Measurements from ENCODE around the gene NIF3L1. TPM values are rescaled to one million over a fixed set of nuclear protein-coding genes. Genes with fewer than 3 reads are reported as not detected.

NIF3L1 gene
- total and polyA plus RNA-seq, 9 of the 15 experiments (the other 6 are each of a cell fraction or from before 2014, with no cell fraction given), result 26.7 to 89.5 (median 45.6) TPM

DNA sequence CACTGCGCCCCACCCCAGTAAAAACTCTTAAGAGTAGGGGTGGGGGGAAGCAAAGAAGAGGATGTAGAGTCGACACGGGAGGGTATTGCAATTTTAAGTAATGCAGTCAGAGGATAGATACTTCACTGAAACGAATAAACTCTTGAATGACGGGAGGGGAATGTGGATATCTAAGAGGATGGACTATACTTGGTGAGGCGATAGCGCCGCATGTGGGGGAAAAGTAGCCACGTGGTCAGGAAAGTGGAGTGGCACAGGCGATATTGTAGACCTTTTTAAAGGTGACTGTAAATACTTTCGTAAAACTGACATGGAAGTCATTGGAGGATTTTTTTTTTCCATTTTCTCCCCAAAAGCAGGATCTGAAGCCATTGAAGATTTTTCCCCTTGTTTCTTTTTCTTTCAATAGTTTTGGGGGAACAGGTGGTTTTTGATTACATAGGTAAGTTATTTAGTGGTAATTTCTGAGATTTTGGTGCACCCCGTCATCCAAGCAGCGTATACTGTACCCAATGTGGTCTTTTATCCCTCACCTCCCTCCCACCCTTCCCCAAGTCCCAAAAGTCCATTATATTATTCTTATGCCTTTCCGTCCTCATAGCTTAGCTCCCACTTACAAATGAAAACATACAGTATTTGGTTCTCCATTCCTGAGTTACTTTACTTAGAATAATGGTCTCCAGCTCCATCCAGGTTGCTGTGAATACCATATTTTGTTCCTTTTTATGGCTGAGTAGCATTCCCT lies 38.5 kb upstream of the NIF3L1 start (continued):
- TF ChIP-seq, protein P1, sequence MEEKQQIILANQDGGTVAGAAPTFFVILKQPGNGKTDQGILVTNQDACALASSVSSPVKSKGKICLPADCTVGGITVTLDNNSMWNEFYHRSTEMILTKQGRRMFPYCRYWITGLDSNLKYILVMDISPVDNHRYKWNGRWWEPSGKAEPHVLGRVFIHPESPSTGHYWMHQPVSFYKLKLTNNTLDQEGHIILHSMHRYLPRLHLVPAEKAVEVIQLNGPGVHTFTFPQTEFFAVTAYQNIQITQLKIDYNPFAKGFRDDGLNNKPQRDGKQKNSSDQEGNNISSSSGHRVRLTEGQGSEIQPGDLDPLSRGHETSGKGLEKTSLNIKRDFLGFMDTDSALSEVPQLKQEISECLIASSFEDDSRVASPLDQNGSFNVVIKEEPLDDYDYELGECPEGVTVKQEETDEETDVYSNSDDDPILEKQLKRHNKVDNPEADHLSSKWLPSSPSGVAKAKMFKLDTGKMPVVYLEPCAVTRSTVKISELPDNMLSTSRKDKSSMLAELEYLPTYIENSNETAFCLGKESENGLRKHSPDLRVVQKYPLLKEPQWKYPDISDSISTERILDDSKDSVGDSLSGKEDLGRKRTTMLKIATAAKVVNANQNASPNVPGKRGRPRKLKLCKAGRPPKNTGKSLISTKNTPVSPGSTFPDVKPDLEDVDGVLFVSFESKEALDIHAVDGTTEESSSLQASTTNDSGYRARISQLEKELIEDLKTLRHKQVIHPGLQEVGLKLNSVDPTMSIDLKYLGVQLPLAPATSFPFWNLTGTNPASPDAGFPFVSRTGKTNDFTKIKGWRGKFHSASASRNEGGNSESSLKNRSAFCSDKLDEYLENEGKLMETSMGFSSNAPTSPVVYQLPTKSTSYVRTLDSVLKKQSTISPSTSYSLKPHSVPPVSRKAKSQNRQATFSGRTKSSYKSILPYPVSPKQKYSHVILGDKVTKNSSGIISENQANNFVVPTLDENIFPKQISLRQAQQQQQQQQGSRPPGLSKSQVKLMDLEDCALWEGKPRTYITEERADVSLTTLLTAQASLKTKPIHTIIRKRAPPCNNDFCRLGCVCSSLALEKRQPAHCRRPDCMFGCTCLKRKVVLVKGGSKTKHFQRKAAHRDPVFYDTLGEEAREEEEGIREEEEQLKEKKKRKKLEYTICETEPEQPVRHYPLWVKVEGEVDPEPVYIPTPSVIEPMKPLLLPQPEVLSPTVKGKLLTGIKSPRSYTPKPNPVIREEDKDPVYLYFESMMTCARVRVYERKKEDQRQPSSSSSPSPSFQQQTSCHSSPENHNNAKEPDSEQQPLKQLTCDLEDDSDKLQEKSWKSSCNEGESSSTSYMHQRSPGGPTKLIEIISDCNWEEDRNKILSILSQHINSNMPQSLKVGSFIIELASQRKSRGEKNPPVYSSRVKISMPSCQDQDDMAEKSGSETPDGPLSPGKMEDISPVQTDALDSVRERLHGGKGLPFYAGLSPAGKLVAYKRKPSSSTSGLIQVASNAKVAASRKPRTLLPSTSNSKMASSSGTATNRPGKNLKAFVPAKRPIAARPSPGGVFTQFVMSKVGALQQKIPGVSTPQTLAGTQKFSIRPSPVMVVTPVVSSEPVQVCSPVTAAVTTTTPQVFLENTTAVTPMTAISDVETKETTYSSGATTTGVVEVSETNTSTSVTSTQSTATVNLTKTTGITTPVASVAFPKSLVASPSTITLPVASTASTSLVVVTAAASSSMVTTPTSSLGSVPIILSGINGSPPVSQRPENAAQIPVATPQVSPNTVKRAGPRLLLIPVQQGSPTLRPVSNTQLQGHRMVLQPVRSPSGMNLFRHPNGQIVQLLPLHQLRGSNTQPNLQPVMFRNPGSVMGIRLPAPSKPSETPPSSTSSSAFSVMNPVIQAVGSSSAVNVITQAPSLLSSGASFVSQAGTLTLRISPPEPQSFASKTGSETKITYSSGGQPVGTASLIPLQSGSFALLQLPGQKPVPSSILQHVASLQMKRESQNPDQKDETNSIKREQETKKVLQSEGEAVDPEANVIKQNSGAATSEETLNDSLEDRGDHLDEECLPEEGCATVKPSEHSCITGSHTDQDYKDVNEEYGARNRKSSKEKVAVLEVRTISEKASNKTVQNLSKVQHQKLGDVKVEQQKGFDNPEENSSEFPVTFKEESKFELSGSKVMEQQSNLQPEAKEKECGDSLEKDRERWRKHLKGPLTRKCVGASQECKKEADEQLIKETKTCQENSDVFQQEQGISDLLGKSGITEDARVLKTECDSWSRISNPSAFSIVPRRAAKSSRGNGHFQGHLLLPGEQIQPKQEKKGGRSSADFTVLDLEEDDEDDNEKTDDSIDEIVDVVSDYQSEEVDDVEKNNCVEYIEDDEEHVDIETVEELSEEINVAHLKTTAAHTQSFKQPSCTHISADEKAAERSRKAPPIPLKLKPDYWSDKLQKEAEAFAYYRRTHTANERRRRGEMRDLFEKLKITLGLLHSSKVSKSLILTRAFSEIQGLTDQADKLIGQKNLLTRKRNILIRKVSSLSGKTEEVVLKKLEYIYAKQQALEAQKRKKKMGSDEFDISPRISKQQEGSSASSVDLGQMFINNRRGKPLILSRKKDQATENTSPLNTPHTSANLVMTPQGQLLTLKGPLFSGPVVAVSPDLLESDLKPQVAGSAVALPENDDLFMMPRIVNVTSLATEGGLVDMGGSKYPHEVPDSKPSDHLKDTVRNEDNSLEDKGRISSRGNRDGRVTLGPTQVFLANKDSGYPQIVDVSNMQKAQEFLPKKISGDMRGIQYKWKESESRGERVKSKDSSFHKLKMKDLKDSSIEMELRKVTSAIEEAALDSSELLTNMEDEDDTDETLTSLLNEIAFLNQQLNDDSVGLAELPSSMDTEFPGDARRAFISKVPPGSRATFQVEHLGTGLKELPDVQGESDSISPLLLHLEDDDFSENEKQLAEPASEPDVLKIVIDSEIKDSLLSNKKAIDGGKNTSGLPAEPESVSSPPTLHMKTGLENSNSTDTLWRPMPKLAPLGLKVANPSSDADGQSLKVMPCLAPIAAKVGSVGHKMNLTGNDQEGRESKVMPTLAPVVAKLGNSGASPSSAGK (IDR thresholded peaks at IDR 0.05), result 0 out of 2 replicates have a peak, but pooled peaks have one; percentile 45
- TF ChIP-seq, protein P2, sequence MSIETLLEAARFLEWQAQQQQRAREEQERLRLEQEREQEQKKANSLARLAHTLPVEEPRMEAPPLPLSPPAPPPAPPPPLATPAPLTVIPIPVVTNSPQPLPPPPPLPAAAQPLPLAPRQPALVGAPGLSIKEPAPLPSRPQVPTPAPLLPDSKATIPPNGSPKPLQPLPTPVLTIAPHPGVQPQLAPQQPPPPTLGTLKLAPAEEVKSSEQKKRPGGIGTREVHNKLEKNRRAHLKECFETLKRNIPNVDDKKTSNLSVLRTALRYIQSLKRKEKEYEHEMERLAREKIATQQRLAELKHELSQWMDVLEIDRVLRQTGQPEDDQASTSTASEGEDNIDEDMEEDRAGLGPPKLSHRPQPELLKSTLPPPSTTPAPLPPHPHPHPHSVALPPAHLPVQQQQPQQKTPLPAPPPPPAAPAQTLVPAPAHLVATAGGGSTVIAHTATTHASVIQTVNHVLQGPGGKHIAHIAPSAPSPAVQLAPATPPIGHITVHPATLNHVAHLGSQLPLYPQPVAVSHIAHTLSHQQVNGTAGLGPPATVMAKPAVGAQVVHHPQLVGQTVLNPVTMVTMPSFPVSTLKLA (conservative IDR thresholded peaks at IDR 0.05), result peak; percentile 64 to 77; a peak in 3 of 4 replicates
- TF ChIP-seq KDM4B (IDR thresholded peaks at IDR 0.05; ENCODE audit: borderline replicate concordance in 2 of 2, low read depth in 1 of 2) (no peak), L3MBTL2 (IDR thresholded peaks at IDR 0.05) (peak; percentile 60), POLR2AphosphoS5 (IDR thresholded peaks at IDR 0.05; ENCODE audit: control insufficient read depth, insufficient read depth, low read depth, low read length) (peak; percentile 24; the same call in 1 of the 2 replicates), ZNF217 (CRISPR knock-in tag; IDR thresholded peaks at IDR 0.05) (no peak), MYNN (IDR thresholded peaks at IDR 0.05) (0 out of 2 replicates have a peak, but pooled peaks have one; percentile 14), MYNN (CRISPR knock-in tag; IDR thresholded peaks at IDR 0.05) (no peak), EP400 (IDR thresholded peaks at IDR 0.05) (peak; percentile 51; the same call in 1 of the 2 replicates)
- TF ChIP-seq, protein P3, sequence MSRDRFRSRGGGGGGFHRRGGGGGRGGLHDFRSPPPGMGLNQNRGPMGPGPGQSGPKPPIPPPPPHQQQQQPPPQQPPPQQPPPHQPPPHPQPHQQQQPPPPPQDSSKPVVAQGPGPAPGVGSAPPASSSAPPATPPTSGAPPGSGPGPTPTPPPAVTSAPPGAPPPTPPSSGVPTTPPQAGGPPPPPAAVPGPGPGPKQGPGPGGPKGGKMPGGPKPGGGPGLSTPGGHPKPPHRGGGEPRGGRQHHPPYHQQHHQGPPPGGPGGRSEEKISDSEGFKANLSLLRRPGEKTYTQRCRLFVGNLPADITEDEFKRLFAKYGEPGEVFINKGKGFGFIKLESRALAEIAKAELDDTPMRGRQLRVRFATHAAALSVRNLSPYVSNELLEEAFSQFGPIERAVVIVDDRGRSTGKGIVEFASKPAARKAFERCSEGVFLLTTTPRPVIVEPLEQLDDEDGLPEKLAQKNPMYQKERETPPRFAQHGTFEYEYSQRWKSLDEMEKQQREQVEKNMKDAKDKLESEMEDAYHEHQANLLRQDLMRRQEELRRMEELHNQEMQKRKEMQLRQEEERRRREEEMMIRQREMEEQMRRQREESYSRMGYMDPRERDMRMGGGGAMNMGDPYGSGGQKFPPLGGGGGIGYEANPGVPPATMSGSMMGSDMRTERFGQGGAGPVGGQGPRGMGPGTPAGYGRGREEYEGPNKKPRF (IDR thresholded peaks at IDR 0.05; ENCODE audit: low read depth, low read length), result no peak
- TF ChIP-seq, protein P4, sequence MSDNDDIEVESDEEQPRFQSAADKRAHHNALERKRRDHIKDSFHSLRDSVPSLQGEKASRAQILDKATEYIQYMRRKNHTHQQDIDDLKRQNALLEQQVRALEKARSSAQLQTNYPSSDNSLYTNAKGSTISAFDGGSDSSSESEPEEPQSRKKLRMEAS (CRISPR knock-in tag; IDR thresholded peaks at IDR 0.05), result peak; percentile 61

All from K562 (cell line).